Fibroblast of lung (primary cell): Measurements from ENCODE around the gene RAPGEF3. TPM values are rescaled to one million over a fixed set of nuclear protein-coding genes. Genes with fewer than 3 reads are reported as not detected.

Source experiments
- DNase-seq, 2 donors: peaks; one replicate each; pipeline versions ENCODE4 v3.0.0 to v3.0.0-alpha.2; 2010; ENCODE audit warnings: low read depth in 2 of 2
- H2AFZ ChIP-seq: 2 replicates; pipeline ENCODE4 v1.5.1; 2012; ENCODE audit warnings: low read length, control low read depth, inconsistent platforms
- H3K27ac ChIP-seq: 2 replicates; pipeline ENCODE4 v1.5.1; 2011; ENCODE audit warnings: low read length, control low read depth; ENCODE audit not compliant: insufficient read depth
- H3K27me3 ChIP-seq: 2 replicates; pipeline ENCODE4 v1.5.1; 2011; ENCODE audit warnings: mild to moderate bottlenecking, low read length; ENCODE audit not compliant: control insufficient read depth, insufficient read depth
- H3K36me3 ChIP-seq: 2 replicates; pipeline ENCODE4 v1.5.1; 2011; ENCODE audit warnings: low read length; ENCODE audit not compliant: control insufficient read depth, insufficient read depth
- H3K4me1 ChIP-seq: 2 replicates; pipeline ENCODE4 v1.5.1; 2011; ENCODE audit warnings: low read length; ENCODE audit not compliant: control insufficient read depth, insufficient read depth; ENCODE audit errors: extremely low read depth
- H3K4me2 ChIP-seq: 2 replicates; pipeline ENCODE4 v1.5.1; 2011; ENCODE audit warnings: low read length, control low read depth; ENCODE audit not compliant: insufficient read depth; ENCODE audit errors: extremely low read depth
- H3K4me3 ChIP-seq, 4 experiments: fragments of 200-600 bp in 1 of 4; sonication (generic) in 1 of 4; replicated peaks in 1 of 4; 2 replicates each; pipeline ENCODE4 v1.5.1; 2011 to 2016; ENCODE audit warnings: low read length in 4 of 4, low read depth in 3 of 4, mild to moderate bottlenecking in 3 of 4, control low read depth in 2 of 4, inconsistent platforms in 1 of 4, mixed read lengths in 1 of 4; ENCODE audit not compliant: insufficient read depth in 1 of 4; ENCODE audit errors: control extremely low read depth in 1 of 4
- H3K79me2 ChIP-seq: 2 replicates; pipeline ENCODE4 v1.5.1; 2012; ENCODE audit warnings: mild to moderate bottlenecking, low read length, inconsistent platforms; ENCODE audit not compliant: control insufficient read depth, insufficient read depth
- H3K9ac ChIP-seq: 2 replicates; pipeline ENCODE4 v1.5.1; 2011; ENCODE audit warnings: mild to moderate bottlenecking, low read length, control low read depth; ENCODE audit not compliant: insufficient read depth
- H3K9me3 ChIP-seq: 2 replicates; pipeline ENCODE4 v1.5.1; 2012; ENCODE audit warnings: low read depth, low read length; ENCODE audit not compliant: control insufficient read depth, insufficient read depth
- H4K20me1 ChIP-seq: 2 replicates; pipeline ENCODE4 v1.5.1; 2011; ENCODE audit warnings: low read length; ENCODE audit not compliant: control insufficient read depth, insufficient read depth; ENCODE audit errors: extremely low read depth
- EZH2 ChIP-seq: IDR thresholded peaks from 2 replicates; pipeline ENCODE4 v1.5.1; 2012; ENCODE audit warnings: low read length, control low read depth, mild to moderate bottlenecking; ENCODE audit errors: missing control alignments
- polyA plus RNA-seq, 2 donors: library from polyadenylated mRNA; depleted of rRNA in 1 of 2; stranded (reverse) in 1 of 2; unstranded in 1 of 2; fragments of >200 nt; gene quantifications; 2 replicates each; pipeline ENCODE4 v1.2.1, GENCODE V29; 2011 to 2012; ENCODE audit warnings: missing spikeins in 1 of 2
- total RNA-seq: library from RNA; depleted of rRNA; stranded (reverse); fragments of >200 nt; gene quantifications from 2 replicates; pipeline ENCODE4 v1.2.1, GENCODE V29; 2014
- TF ChIP-seq, protein P1 (sequence below), 2 donors: IDR thresholded peaks in 1 of 2; conservative IDR thresholded peaks in 1 of 2; 1 replicate in 1 of 2; 2 replicates in 1 of 2; pipeline ENCODE4 v1.5.1; 2011 to 2012; ENCODE audit warnings: low read length in 2 of 2, control low read depth in 1 of 2, inconsistent platforms in 1 of 2, low read depth in 1 of 2, mild to moderate bottlenecking in 1 of 2

Gene RAPGEF3
- total and polyA plus RNA-seq, 2 donors (not counting 1 experiment from before 2014, with no cell fraction given) = 0.83 to 2.8 TPM

DNA sequence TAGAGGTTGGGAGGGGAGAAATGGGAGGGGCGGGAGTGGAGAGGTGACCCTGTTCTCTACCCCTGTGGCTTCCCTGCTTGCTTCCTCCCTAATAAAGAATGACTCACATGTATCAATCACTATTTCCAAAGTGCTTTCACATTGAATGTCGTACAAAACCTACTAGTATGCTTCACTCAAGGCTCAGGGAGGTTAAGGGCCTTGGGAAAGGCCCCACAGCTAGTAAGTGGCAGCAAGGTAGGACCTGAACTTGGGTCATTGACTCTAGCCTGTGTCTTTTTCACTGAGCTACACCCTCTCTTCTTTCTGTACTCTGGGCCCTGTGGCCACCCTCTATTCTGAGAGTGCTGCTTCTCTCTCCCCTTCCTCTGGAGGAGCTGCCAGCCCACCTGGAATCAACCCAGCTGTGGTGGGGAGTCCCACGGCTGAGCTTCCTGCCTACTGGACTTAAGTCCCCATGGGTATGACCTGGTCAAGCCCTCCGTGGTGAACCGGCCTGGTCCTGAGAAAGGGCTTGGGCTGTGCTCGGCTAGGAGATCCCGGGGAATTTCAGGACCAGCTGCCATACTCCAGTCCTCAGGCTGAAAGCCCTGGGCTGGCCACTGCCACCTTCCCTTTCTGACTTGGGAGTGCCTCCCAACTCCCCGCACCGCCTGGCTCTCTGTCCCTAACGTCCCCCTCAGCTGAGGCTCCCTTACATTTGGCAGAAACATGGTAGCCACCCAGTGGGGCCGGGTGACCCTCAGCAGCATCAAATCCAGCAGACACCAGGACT, 27.4 kb upstream of the RAPGEF3 start:
- Histone ChIP-seq H3K9ac (no peak overlapping the region), H4K20me1 (no peaks in the 10 kb centered on the region), H3K4me2 (no peak overlapping the region), H3K79me2 (no peaks in the 10 kb centered on the region), H3K27ac (no peak overlapping the region), H3K4me1 (no peaks in the 10 kb centered on the region), H3K4me3 (no peak overlapping the region), H3K27me3 (no peaks in the 10 kb centered on the region), H3K9me3 (no peaks in the 10 kb centered on the region), H3K36me3 (peaks cover 57% of the 10 kb centered on the region), H2AFZ (no peak overlapping the region)
- DNase-seq = peak in 1 of 2 donors; percentile 45
- TF ChIP-seq, protein P1, sequence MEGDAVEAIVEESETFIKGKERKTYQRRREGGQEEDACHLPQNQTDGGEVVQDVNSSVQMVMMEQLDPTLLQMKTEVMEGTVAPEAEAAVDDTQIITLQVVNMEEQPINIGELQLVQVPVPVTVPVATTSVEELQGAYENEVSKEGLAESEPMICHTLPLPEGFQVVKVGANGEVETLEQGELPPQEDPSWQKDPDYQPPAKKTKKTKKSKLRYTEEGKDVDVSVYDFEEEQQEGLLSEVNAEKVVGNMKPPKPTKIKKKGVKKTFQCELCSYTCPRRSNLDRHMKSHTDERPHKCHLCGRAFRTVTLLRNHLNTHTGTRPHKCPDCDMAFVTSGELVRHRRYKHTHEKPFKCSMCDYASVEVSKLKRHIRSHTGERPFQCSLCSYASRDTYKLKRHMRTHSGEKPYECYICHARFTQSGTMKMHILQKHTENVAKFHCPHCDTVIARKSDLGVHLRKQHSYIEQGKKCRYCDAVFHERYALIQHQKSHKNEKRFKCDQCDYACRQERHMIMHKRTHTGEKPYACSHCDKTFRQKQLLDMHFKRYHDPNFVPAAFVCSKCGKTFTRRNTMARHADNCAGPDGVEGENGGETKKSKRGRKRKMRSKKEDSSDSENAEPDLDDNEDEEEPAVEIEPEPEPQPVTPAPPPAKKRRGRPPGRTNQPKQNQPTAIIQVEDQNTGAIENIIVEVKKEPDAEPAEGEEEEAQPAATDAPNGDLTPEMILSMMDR (conservative IDR thresholded peaks at IDR 0.05 in 1 of 2, IDR thresholded peaks at IDR 0.05 in 1 of 2; ENCODE audit: low read depth in 1 of 2, low read length in 2 of 2) = no peak
- no peak for TF ChIP-seq EZH2

DNA sequence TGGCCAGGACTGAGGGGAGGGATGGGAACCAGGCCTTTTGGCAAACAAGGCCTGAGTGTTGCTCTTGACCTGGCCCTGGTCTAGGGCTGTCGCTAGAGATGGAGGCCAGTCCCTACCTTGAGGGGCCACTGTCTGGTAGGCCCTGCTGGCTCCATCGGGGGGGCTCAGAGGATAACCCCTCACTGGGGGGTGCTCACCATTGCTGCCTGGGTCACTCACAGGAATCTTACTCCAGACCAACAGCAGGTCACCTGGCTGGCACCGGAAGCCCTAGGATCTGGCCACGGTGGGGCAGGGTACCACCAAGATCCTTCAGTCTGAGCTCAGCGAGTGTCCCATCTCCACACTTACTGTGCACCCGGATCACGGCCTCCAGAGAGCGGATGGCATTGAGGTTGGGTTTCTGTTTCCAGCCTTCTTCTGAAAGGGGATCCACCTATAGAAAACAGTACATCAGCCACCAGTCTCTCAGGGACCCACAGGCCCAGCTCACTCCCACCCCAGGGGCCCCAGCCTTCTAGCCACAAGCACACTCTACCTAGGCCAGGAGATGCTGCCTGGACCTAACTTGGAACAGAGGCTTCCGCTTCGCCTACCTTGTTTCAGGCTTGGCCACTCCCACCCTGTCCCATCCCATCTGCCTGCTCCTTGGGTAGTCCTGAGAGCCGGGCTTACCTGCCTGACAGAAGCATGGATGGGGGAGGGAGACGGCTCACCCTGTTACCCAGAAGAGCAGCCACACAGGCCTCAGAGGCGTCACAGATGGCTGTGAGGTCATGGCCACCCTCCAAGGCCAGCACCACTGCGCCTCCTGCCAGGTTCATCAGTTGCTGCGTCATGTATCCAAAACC, 26.6 kb upstream of the RAPGEF3 start:
- H3K4me1 ChIP-seq = no peaks in the 10 kb centered on the region
- no peaks in the 10 kb centered on the region for H3K27me3 ChIP-seq
- H3K4me3 ChIP-seq = no peak overlapping the region
- H3K79me2 ChIP-seq = no peaks in the 10 kb centered on the region
- no peak for TF ChIP-seq EZH2
- TF ChIP-seq, protein P1 (conservative IDR thresholded peaks at IDR 0.05 in 1 of 2, IDR thresholded peaks at IDR 0.05 in 1 of 2; ENCODE audit: low read depth in 1 of 2, low read length in 2 of 2) = no peak
- no peaks in the 10 kb centered on the region for H4K20me1 ChIP-seq
- H3K4me2 ChIP-seq = no peak overlapping the region
- H2AFZ ChIP-seq = no peak overlapping the region
- no peaks in the 10 kb centered on the region for H3K9me3 ChIP-seq
- H3K27ac ChIP-seq = no peak overlapping the region
- H3K36me3 ChIP-seq = peaks cover 54% of the 10 kb centered on the region
- H3K9ac ChIP-seq = no peak overlapping the region
- no peak for DNase-seq
